NCI-H128 (cell line): ENCODE measurements around the gene PGGT1B.

Experiments
- DNase-seq: peaks from one replicate; lab custom pipeline; 2025; ENCODE audit not compliant: unreplicated experiment; lab: John Stamatoyannopoulos, UW

Gene PGGT1B

DNA sequence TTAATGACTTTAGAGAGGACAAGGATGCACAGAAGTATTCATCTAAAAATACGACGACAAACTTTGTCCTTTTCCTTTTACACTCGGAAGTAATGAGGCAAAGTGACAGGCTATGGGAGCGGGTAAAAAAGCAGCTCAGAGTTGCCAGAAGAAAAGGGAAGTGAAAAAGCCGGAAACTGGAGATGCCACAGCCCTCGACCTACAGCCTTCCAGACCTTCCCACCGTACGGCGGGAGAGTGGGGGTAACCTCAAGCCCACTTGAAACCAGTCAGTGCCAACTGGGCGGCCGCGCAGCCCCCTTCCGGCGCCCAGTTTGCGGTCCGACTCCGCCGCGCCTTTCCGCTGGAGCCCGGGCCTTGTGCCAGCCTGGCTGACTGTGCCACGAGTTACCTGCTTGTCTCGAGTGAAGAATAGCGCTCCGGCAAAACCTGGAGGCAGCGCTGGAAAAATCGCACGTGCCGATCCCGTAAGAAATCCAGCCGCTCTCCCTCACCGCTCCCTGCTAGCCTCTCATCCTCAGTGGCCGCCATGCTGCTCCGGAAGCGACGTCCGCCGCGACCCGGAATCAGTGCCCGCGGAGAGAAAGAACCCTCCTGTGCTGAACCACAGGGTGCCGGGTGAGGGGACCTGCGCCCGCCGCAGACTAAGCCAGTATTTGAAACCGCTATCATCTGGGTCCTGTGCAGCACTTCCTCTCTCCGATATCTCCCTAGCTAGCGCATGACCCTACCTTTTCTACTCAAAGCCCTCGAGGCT lies at the start of gene PGGT1B:
Gene PGGT1B, minus strand, starts transcription at position 557 of the 757 bp plus-strand sequence. Its CDS starts 26 bp downstream, at position 531.
- no peak for DNase-seq

DNA sequence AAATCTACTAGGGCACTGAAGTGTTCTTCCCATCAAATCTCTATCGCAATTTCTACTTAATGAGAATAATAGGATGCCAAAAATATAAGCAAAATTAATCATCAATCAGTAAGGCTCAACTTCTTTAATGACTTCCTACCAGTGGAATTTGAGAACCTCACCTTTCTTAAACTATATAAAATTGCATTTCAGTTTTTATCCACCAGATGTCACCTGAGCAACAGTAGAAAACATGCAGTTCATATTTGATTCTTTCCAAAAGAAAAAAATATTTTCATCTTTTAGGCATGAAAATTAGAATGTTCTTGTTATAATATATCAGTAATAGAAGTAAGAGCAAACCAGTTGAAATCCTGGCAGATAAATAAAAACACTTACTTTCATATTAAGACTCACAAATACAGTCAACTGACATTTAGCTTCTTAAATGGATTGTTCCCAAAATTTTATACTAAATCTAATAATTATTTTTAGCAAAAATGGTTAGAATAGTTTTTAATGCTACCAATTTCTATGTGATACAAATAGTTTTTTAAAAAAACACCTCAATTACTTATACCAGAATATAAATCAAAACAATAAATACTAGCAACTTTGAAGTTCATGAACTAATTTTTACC lies 47.2 kb upstream of the PGGT1B start:
- no peak for DNase-seq

DNA sequence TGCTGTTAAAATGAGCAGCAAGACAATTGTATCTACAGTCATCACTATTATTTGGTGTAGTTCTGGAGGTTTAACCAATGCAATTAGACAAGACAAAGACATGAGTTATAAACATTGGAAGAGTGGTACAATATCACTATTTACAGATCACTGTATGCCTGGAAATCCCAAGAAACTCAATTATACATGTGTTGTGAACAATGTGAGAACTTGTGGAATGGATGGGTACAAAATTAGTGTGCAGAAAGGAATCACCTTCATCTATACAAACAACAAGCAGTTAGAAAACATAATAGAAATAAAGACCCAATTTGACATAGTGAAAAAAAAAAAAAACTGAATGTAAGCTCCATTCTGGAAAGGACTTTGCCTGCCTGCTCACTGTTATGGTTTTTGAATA lies 46.1 kb upstream of the PGGT1B start:
- no peak for DNase-seq

DNA sequence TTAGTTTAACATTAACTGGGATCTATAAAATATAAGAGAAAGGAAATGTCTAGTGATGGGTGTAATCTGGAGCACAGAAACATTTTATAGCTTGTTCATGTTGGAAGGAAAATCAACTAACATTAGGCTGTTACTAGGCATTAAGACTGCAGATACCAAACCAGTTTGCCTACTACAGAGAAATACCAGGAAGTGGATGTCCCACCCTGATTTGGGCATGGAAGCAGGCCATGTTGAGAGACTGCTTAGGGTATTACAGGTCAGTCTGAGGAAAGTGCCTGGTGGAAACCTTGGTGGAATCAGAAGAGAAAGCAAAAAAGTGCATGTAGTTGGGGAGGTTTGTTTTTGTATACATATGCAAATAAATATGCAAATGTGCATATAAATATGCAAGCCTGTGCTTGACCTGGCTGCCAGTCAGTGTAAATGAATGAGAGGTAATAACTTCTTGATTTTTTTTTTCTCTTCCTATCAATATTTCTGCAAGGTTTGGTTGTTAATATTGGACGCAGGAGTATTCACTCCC lies 43.4 kb upstream of the PGGT1B start:
- no peak for DNase-seq

DNA sequence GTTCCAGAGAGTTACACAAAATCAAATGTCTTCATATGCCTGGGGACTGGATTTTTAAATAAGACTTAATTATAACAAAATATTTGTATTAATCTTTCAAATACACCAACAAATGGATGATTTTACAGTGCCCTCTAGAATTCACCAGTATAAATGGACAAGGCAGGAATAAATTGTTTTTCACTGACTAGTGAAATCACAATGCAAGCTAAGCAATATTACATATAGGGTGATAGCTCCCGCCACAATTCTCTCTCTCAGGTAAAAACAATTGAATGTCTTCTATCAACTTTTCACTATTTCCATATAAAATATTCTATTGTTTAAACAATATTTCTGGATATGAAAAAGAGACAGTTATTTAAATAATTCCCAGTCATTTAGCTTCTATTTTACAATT lies 41.8 kb upstream of the PGGT1B start:
- no peak for DNase-seq

DNA sequence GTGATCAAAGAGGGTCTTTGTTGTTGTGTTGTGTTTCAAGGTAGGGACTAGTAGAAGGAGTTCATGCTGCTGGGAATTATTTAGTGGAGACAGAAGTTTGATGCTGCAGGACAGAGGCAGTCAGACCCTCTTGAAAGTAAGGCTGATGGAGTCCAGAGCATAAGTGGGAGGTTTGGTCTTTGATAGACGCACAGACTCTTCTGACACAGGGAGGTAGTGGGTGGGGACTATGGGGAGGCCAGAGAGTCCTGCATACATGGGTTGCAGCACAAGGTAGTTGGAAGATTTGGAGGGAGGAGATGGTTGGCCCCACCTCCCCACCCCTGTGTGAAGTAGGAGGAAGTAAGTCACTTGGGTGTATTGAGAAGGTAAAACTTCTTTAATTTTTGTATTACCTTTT lies 36.1 kb upstream of the PGGT1B start:
- DNase-seq: no peak

DNA sequence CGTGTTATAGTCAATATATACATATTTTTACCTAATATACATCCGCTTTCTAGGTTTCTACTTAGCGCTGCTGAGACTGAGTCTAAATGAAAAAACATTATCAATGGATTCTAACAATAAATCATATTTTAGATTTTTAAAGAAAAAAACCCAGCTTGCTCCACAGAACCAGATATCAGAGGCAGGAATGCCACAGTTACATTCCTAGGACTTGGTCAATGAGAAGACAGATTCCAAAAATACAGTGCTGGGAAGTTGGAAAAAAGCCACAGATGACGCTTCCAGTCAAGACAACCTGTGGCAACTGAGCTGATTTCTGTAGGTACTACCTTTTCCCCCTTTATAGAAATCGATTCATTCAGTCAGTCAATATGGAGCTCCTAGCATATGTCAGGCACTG lies 34.4 kb upstream of the PGGT1B start:
- DNase-seq: no peak

DNA sequence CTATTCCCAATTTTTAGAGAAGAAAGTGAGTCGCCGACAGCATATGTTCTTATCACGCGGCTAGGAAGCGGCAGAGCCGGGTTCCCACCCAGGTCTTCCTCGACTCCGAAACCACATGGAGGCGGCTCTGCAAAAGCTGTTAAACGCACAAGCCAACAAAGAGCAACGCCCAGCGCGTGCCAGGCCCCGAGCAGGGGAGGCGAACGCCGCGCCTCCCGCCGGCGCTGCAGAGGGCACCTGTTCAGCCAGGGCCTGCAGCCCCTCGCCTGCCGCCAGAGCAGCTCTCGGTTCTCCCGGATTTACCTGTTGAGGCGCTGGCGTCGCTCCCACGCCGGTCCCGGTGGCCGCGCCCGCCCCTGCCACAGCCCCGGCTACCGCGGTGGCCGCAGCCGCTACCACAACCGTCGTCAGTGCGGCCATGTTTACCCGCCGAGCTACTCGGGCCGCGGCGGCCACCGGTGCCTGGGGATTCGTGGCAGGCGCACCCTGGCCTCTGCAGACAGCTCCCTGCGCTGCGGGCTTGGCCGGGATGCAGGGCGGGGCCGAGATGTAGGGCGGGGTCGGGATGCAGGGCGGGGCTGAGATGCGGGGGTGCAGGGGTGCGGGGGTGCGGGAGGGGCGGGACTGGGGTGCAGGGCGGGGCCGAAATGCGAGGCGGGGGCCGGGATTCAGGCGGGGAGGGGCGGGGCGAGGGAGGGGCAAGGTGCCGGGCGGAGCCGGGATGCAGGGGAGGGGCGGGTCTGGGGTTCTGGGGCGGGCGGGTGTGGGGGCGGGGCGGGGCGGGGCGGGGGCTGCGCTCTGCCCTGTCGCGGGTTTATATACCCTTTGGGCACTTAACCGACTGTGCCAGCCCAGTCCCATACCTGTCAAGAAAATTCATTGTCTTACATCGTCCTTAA lies 33.7 kb upstream of the PGGT1B start, which contains the start of gene CCDC112:
Gene CCDC112, minus strand, starts transcription at position 531 of the 899 bp plus-strand sequence. Its CDS starts 111 bp downstream, at position 420.
- peak; percentile 20 for DNase-seq

DNA sequence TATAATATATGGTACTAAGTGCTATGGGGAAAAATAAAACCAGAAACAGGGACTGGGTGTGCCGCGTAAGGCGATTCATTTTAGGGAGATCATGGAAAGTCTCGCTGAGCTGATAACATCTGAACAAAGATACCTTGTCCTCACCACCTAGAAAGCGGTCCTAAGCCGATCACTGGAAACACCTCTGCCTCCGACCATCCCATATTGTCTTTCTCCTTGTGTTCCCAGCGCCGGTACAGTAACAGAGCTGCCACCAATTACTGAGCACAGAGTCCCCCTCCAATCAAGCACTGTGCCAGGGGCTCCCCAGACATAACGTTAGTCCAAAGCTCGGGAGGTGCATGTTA lies 33.1 kb upstream of the PGGT1B start:
- no peak for DNase-seq

DNA sequence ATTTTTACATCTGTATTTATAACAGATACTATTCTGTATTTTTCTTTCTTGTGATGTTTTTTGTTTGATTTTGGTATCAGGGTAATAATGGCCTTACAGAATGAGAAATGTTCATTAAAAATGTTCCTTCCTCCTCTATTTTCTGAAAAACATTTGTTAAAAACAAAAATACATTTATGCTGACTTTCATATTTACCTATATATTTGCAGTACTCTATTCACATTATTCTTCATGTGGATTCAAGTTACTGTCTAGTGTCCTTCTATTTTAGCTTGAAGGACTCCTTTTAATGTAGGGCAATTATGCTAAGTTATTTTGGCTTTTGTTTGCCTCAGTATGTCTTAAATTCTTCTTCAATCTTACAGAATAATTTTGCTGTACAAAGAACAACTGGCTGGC lies 28.7 kb upstream of the PGGT1B start:
- no peak for DNase-seq

DNA sequence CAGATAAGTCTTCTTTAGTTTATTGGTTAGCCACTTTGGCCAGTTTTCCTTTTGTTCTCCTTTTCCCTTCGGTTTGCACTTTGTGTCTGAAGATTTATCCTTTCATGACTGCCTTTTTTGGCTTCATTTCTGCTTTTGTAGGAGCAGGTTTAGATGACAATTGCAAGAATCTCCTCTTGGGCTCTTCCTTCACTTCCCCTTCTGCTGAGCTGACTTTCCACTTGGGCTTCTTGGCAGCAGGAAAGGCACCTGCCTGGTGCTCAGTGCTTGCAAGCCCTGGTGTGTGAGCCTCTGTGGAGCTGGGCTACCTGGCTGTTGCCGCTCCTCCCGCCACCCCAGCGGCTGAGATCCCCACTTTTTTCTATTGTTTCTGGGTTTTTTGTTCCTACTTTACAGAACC lies 26.4 kb upstream of the PGGT1B start:
- no peak for DNase-seq

DNA sequence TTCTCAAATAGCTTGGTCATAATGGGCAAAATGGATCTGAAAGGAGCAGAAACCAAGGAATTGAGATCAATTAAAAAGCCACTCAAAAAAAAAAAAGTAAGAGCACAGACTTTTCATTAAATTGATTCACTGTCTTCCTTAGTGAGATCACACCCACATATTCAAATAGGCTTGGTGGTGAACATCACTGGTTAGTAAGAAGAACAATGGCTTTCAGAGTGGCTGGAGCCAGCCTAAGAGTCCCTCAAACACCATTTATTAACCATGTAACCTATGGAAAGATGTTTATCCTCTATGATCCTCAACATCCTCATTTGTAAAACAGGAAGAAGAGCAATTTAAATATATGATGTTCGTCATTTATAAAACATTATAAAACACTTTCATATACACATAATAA lies 21.3 kb upstream of the PGGT1B start:
- DNase-seq: no peak

DNA sequence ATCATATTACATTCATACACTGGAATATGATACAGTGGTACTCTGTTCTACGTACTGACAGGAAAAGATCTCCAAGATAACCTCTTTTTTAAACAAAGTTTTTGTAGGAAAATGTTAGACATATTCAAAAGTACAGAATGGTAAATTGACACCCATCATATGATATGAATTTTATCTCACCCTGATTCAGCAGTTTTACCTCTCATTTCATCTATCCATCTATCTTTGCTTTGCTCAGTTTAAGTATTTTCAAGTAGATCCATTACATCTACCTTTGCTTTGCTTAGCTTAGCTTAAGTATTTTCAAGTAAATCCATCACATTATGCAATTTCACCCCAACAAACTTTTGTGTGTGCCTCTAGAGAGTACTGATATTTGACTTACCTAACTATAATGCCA lies 19.5 kb upstream of the PGGT1B start:
- no peak for DNase-seq

DNA sequence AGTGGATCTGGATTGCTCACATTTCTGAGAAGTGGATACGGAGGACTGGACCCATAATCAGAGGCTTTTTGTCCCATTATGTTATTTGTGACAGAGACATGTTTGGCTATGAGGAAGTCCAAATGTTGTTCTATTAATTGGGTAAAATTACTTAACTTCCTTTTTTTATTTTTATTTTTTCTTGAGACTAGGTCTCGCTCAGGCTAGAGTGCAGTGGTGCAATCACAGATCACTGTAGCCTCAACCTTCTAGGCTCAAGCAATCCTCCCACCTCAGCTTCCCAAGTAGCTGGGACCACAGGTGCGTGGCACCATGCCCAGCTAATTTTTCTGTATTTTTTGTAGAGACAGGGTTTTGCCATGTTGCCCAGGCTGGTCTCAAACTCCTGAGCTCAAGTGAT lies 11.9 kb upstream of the PGGT1B start:
- DNase-seq: no peak

DNA sequence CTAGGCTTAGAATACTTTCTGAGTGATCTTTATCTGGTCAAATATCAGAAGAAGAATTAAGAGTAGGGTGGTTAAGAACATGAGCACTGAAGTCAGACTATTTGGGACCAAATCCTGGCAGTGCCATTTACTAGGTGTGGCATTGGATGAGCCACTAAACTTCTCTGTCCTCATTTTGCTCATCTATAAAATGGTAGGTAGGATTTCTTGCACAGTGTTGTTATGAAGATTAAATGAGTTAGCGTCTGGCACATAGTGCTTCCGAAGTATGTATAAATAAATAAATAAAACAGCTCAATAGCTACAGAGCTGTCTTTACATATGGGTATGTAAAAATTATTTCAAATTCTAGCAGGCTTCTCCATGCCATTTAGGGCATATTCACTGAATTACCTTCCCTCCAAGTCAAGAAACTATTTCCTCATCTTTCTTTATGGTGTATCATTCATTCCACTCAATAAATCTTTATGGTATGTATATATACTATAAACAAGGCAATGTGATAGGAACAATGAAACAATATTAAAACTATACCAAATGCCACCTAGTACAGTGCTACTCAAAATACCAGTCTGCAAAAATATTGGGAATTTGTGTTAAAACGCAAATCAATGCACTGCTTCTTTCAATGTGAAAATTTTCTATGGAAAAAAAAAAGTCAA lies 9.8 kb upstream of the PGGT1B start:
- no peak for DNase-seq

DNA sequence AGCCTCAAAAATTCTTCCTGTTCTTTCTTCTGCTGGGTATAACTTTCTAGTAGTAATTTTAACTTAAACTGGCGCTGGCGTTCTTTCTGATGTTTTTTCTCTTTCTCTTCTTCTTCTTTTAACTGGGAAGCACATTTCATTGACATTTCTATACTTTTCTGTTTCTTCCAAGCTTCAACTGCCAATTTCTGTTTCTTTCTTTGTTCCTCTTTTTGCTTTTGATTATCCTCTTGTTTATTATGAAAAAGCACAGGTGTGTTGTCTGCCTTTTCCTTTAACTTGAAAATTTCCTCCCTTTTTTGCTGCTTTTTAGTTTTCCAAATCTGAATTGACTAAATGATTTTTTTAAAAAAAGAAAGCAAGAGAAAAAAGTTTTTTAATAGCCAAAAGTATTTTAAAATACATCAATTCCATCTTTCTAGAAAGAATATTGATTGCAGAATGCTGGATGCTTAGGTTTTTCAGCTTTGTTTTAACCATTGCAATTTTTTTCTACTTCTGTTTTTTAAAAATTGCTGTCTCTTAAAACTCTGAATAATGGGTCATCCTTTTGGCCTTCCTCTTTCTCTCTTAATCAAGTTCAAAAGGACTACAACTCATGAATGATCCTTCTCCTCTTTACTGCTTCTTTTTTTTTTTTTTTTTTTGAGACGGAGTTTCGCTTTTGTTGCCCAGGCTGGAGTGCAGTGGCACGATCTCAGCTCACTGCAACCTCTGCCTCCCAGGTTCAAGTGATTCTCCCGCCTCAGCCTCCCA lies 8.8 kb upstream of the PGGT1B start:
- DNase-seq: no peak

DNA sequence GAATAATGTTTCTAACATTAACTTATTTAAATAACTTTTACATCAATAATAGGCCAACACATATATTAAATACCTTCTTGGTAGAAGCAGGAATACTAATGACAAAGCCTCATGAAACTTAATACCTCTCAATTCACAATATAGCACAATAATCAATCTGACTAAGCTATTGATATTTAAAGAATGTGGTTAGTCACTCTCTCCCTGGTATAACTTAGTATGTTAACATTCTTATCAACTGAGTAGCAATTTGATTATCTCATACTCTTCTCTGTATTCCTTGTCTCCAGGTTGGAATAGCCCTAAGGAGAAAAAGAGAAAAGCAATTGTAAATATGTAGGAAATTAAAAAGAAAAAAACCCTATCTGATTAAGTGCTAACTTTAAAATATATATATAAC lies 4.9 kb upstream of the PGGT1B start:
- DNase-seq: no peak

DNA sequence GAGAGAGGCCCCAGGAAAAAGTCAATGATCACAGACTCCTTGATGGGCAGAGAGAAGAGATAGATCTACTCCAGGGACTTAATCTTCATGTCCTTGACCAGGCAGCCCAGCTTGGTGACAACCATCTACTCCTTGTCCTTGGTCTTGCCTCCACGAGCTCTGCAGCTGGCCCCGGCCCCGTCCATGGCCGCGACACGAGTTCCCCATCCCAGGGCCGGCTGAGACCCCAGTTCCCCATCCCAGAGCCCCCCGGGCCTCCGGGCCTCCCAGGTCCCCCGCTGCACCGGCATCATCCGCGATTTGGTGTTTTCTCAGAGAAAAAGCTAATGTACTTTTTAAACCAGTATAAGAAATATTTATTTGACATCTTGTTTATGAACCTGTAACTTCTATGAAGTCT lies 2.5 kb upstream of the PGGT1B start:
- no peak for DNase-seq

DNA sequence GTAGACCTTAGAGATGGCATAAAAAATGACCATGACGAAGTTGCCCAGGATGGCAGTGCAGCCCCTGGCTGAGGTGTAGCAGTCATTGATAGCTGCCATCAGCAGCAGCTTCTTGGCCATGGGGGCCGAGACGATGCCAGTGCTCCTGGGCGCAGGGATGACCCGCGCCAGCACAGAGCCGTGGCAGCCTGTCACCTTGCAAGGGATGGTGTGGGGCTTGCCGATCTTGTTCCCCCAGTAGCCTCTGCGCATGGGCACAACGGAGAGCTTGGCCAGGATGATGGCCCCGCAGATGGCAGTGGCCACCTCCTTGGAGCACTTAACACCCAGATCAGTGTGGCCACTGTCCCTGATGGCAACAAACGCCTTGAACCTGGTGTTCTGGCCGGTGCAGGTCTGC lies 2.1 kb upstream of the PGGT1B start:
- DNase-seq: no peak

DNA sequence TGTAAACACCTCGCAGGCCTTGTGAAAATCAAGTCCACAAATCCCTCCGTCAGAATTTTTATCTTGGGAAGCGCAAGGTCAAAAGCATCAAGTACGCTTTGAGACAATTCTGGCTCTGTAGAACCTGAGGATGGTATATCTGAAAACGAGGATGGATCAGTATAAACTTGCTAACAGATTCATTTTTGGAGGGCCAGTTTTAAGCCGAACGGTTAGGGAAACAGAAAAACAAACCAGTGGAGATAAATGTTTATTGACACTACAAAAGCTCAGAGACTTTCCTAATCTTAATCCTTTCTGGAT lies 352 bp upstream of the PGGT1B start:
- DNase-seq: no peak

DNA sequence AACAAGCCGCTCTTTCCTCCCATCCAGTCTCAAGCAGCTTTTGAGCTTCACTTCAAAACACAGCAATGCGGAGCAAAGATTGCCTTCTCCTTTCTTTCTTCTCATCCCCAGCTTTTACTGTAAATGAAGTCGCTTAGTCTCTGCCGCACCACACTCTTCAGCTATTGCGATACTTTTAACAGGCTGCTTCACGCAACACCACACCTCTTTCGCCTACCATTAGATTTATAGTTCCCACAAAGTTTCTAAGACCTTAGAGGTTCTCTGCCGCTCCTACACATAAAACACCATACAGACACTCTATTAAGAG lies 711 bp downstream of the PGGT1B start:
- DNase-seq: no peak
